WTC11 (cell line): ENCODE data around the gene WDFY3. TPM values are rescaled to one million over a fixed set of nuclear protein-coding genes. Genes with fewer than 3 reads are reported as not detected.
A peak's percentile ranks its signal among the peaks of the same experiment; 100 is the strongest.

ENCODE experiments used
- ATAC-seq: fragments of 200-7000 bp; cut with Tn5 transposase; 2 replicates; pipeline ENCODE4 v1.10.0; 2021; ENCODE audit warnings: mild to moderate bottlenecking, moderate library complexity
- CTCF ChIA-PET: fragments of 300-600 bp; sonication (Branson Sonifier 250); formaldehyde crosslinking; loops from one replicate; lab custom pipeline; 2021; ENCODE audit warnings: antibody characterized with exemption; lab: Charles Lee
- POLR2A ChIA-PET: fragments of 350-600 bp; sonication (Branson Sonifier 250); formaldehyde crosslinking; loops from one replicate; lab custom pipeline; 2021; ENCODE audit warnings: antibody characterized with exemption; lab: Charles Lee
- DNase-seq: peaks from one replicate; pipeline ENCODE4 v3.0.0; 2021; ENCODE audit warnings: low spot score
- H3K27ac Mint-ChIP-seq: 2 replicates; pipeline ENCODE4 v1.8.0; 2021; ENCODE audit warnings: mixed read lengths
- H3K27me3 Mint-ChIP-seq: 2 replicates; pipeline ENCODE4 v1.8.0; 2021; ENCODE audit warnings: low read depth, mild to moderate bottlenecking, moderate library complexity, mixed read lengths
- H3K36me3 Mint-ChIP-seq: 2 replicates; pipeline ENCODE4 v1.8.0; 2021; ENCODE audit warnings: mixed read lengths
- H3K4me1 Mint-ChIP-seq: 2 replicates; pipeline ENCODE4 v1.8.0; 2022; ENCODE audit warnings: mixed read lengths
- H3K4me3 Mint-ChIP-seq: 2 replicates; pipeline ENCODE4 v1.8.0; 2021; ENCODE audit warnings: mild to moderate bottlenecking, moderate library complexity, mixed read lengths
- H3K9me3 Mint-ChIP-seq: 2 replicates; pipeline ENCODE4 v1.8.0; 2021; ENCODE audit warnings: mixed read lengths
- CREM ChIP-seq: sonication (generic); formaldehyde crosslinking; IDR thresholded peaks from 2 replicates; pipeline ENCODE4 v1.8.1; 2022; ENCODE audit warnings: mild to moderate bottlenecking, missing genetic modification reagents, moderate library complexity
- FOXP1 ChIP-seq: sonication (generic); formaldehyde crosslinking; IDR thresholded peaks from 2 replicates; pipeline ENCODE4 v1.8.0; 2022; ENCODE audit warnings: missing genetic modification reagents, mild to moderate bottlenecking, moderate library complexity, borderline replicate concordance
- MYBL2 ChIP-seq: sonication (generic); formaldehyde crosslinking; IDR thresholded peaks from 2 replicates; pipeline ENCODE4 v1.8.1; 2023; ENCODE audit warnings: mild to moderate bottlenecking, moderate library complexity, missing genetic modification reagents
- NFYB ChIP-seq: sonication (generic); formaldehyde crosslinking; conservative IDR thresholded peaks from 2 replicates; pipeline ENCODE4 v1.8.0; 2022; ENCODE audit warnings: low read depth, missing genetic modification reagents
- NR3C1 ChIP-seq: sonication (generic); formaldehyde crosslinking; conservative IDR thresholded peaks from 2 replicates; pipeline ENCODE4 v1.8.1; 2023; ENCODE audit warnings: low read depth, mild to moderate bottlenecking, missing genetic modification reagents
- OVOL2 ChIP-seq: fragments of 250-450 bp; sonication (Bioruptor Pico); IDR thresholded peaks from 2 replicates; pipeline ENCODE4 v1.9.0; 2021; ENCODE audit warnings: mild to moderate bottlenecking, borderline replicate concordance
- TP53 ChIP-seq: sonication (generic); formaldehyde crosslinking; IDR thresholded peaks from 2 replicates; pipeline ENCODE4 v1.8.1; 2023; ENCODE audit warnings: mild to moderate bottlenecking, missing genetic modification reagents
- ZBTB21 ChIP-seq: sonication (generic); formaldehyde crosslinking; IDR thresholded peaks from 2 replicates; pipeline ENCODE4 v1.8.1; 2023; ENCODE audit warnings: mild to moderate bottlenecking, missing genetic modification reagents, borderline replicate concordance
- ZNF138 ChIP-seq: sonication (generic); formaldehyde crosslinking; conservative IDR thresholded peaks from 2 replicates; pipeline ENCODE4 v1.8.1; 2022; ENCODE audit warnings: mild to moderate bottlenecking, moderate library complexity, missing genetic modification reagents
- ZNF317 ChIP-seq: sonication (generic); formaldehyde crosslinking; IDR thresholded peaks from 2 replicates; pipeline ENCODE4 v1.8.1; 2023; ENCODE audit warnings: low read depth, mild to moderate bottlenecking, moderate library complexity, missing genetic modification reagents, borderline replicate concordance
- total RNA-seq: library from RNA; stranded (reverse); gene quantifications from 3 replicates; pipeline ENCODE4 v1.2.3, GENCODE V29; 2021
- TF ChIP-seq, protein P1 (sequence below): sonication (generic); formaldehyde crosslinking; IDR thresholded peaks from 2 replicates; pipeline ENCODE4 v1.8.1; 2023; ENCODE audit warnings: mild to moderate bottlenecking, missing genetic modification reagents
- TF ChIP-seq, protein P2 (sequence below): fragments of 250-450 bp; sonication (Bioruptor Pico); IDR thresholded peaks from 2 replicates; pipeline ENCODE4 v2.1.2; 2022; ENCODE audit warnings: mild to moderate bottlenecking, moderate library complexity
- TF ChIP-seq, protein P3 (sequence below): sonication (generic); formaldehyde crosslinking; IDR thresholded peaks from 2 replicates; pipeline ENCODE4 v1.8.1; 2023; ENCODE audit warnings: mild to moderate bottlenecking, missing genetic modification reagents, moderate library complexity
- TF ChIP-seq, protein P4 (sequence below): sonication (generic); formaldehyde crosslinking; IDR thresholded peaks from 2 replicates; pipeline ENCODE4 v1.8.0; 2023; ENCODE audit warnings: mild to moderate bottlenecking, missing genetic modification reagents
- TF ChIP-seq, protein P5 (sequence below): sonication (generic); formaldehyde crosslinking; conservative IDR thresholded peaks from 2 replicates; pipeline ENCODE4 v1.8.1; 2022; ENCODE audit warnings: mild to moderate bottlenecking, missing genetic modification reagents
- TF ChIP-seq, protein P6 (sequence below): sonication (generic); formaldehyde crosslinking; IDR thresholded peaks from 2 replicates; pipeline ENCODE4 v1.8.1; 2023; ENCODE audit warnings: mild to moderate bottlenecking, missing genetic modification reagents, moderate library complexity
- TF ChIP-seq, protein P7 (sequence below): fragments of 250-450 bp; sonication (Bioruptor Pico); IDR thresholded peaks from 2 replicates; pipeline ENCODE4 v1.9.0; 2021; ENCODE audit warnings: mild to moderate bottlenecking
- TF ChIP-seq, protein P8 (sequence below): sonication (generic); formaldehyde crosslinking; IDR thresholded peaks from 2 replicates; pipeline ENCODE4 v1.8.1; 2023; ENCODE audit warnings: mild to moderate bottlenecking, missing genetic modification reagents, borderline replicate concordance
- TF ChIP-seq, protein P9 (sequence below): sonication (generic); formaldehyde crosslinking; IDR thresholded peaks from 2 replicates; pipeline ENCODE4 v1.8.1; 2022; ENCODE audit warnings: mild to moderate bottlenecking, missing genetic modification reagents, moderate library complexity, borderline replicate concordance

The WDFY3 gene
- total RNA-seq, 1 experiment from 2014 or later, result 77.2 TPM

DNA sequence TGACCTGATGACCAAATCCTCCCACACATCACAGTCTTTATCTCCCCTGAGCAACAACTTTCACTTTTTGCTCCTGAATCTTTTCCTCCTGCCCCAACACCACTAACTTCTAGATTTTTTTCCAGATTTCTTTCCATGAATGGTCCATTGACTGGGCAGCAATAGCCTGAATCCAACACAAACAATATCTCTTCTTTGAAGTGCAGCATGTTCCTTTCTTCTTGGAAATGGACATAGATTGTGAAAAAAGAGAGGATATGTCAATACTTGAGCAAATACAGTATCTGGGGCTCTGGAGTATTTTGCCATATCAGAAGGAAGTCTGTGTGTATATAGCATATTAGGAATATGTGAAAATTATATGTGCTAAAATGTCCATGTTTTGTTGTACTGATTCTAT, 328.4 kb downstream of the WDFY3 start:
- Mint-ChIP-seq H3K36me3 (peaks cover 36% of the 10 kb centered on the region), H3K4me3 (no peak overlapping the region), H3K9me3 (no peaks in the 10 kb centered on the region), H3K27me3 (no peaks in the 10 kb centered on the region), H3K27ac (peak overlapping the region; percentile 35), H3K4me1 (peaks cover 18% of the 10 kb centered on the region)
- CTCF ChIA-PET, result no interaction called here
- ATAC-seq (no peak), DNase-seq (no peak)
- TF ChIP-seq TP53 (CRISPR knock-in tag), result no peak
- TF ChIP-seq, protein P1, sequence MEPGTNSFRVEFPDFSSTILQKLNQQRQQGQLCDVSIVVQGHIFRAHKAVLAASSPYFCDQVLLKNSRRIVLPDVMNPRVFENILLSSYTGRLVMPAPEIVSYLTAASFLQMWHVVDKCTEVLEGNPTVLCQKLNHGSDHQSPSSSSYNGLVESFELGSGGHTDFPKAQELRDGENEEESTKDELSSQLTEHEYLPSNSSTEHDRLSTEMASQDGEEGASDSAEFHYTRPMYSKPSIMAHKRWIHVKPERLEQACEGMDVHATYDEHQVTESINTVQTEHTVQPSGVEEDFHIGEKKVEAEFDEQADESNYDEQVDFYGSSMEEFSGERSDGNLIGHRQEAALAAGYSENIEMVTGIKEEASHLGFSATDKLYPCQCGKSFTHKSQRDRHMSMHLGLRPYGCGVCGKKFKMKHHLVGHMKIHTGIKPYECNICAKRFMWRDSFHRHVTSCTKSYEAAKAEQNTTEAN (CRISPR knock-in tag), result no peak
- POLR2A ChIA-PET, result no interaction called here

DNA sequence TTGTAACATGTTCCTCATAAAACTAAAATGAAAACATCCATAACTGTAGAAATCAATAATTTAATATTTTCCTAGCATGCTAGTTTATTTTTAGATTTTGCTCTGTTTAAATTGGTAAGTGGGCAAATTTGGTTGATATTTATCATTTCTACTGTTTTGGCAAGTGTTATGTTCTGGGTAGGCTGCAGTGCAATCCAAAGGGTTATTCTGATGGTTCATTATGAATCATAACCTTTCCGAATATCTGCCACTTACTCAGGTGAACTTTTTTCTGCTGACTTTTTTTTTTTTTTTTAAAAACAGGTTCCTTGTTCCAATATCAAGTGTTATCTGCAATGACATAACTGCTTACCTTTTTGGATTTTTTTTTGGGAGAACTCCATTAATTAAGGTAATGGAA, 331.5 kb downstream of the WDFY3 start:
- Mint-ChIP-seq H3K9me3 (no peaks in the 10 kb centered on the region), H3K4me3 (no peak overlapping the region), H3K27ac (no peak overlapping the region), H3K36me3 (peaks cover 26% of the 10 kb centered on the region), H3K4me1 (peaks cover 18% of the 10 kb centered on the region), H3K27me3 (no peaks in the 10 kb centered on the region)
- ChIA-PET CTCF (no interaction called here), POLR2A (interaction anchor here (0.7 kb wide), 1 partner anchor 53 kb away, joined by 3 read pairs; no protein-coding TSS in a partner anchor)
- no peak for ATAC-seq
- DNase-seq, result no peak
- TF ChIP-seq CREM (CRISPR knock-in tag) (no peak), MYBL2 (CRISPR knock-in tag) (no peak), ZNF317 (no peak), NFYB (CRISPR knock-in tag) (no peak), ZBTB21 (CRISPR knock-in tag) (no peak)
- TF ChIP-seq, protein P2, sequence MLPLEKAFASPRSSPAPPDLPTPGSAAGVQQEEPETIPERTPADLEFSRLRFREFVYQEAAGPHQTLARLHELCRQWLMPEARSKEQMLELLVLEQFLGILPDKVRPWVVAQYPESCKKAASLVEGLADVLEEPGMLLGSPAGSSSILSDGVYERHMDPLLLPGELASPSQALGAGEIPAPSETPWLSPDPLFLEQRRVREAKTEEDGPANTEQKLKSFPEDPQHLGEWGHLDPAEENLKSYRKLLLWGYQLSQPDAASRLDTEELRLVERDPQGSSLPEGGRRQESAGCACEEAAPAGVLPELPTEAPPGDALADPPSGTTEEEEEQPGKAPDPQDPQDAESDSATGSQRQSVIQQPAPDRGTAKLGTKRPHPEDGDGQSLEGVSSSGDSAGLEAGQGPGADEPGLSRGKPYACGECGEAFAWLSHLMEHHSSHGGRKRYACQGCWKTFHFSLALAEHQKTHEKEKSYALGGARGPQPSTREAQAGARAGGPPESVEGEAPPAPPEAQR (CRISPR knock-in tag), result no peak

DNA sequence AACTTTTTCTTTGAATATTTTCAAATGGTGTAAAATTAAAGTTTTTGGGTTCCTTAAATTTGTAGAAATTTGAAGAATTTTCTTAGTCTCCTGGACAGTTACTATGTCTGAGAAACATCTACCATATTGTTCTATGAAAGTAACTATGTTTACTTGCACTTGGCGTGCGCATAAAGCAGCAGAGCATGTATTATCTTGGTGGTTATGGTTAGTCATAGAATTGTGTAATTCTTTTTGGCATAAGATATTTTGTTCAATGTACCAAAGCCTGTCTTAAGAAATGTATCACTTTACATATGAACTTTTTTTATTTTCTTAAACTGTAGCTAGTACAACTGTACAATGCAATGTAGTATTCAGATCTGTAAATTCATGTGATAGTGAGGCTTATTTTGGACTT, 334.4 kb downstream of the WDFY3 start:
- H3K9me3 Mint-ChIP-seq, result no peaks in the 10 kb centered on the region
- H3K4me3 Mint-ChIP-seq, result no peak overlapping the region
- no peak for DNase-seq
- peaks cover 15% of the 10 kb centered on the region for H3K36me3 Mint-ChIP-seq
- ChIA-PET CTCF (no interaction called here), POLR2A (no interaction called here)
- H3K4me1 Mint-ChIP-seq, result peaks cover under 1% of the 10 kb centered on the region
- H3K27ac Mint-ChIP-seq, result no peak overlapping the region
- TF ChIP-seq MYBL2 (CRISPR knock-in tag) (no peak), ZNF138 (CRISPR knock-in tag) (no peak), FOXP1 (CRISPR knock-in tag) (no peak), NR3C1 (CRISPR knock-in tag) (no peak), OVOL2 (CRISPR knock-in tag) (no peak)
- TF ChIP-seq, protein P3, sequence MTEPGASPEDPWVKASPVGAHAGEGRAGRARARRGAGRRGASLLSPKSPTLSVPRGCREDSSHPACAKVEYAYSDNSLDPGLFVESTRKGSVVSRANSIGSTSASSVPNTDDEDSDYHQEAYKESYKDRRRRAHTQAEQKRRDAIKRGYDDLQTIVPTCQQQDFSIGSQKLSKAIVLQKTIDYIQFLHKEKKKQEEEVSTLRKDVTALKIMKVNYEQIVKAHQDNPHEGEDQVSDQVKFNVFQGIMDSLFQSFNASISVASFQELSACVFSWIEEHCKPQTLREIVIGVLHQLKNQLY (CRISPR knock-in tag), result no peak
- TF ChIP-seq, protein P4, sequence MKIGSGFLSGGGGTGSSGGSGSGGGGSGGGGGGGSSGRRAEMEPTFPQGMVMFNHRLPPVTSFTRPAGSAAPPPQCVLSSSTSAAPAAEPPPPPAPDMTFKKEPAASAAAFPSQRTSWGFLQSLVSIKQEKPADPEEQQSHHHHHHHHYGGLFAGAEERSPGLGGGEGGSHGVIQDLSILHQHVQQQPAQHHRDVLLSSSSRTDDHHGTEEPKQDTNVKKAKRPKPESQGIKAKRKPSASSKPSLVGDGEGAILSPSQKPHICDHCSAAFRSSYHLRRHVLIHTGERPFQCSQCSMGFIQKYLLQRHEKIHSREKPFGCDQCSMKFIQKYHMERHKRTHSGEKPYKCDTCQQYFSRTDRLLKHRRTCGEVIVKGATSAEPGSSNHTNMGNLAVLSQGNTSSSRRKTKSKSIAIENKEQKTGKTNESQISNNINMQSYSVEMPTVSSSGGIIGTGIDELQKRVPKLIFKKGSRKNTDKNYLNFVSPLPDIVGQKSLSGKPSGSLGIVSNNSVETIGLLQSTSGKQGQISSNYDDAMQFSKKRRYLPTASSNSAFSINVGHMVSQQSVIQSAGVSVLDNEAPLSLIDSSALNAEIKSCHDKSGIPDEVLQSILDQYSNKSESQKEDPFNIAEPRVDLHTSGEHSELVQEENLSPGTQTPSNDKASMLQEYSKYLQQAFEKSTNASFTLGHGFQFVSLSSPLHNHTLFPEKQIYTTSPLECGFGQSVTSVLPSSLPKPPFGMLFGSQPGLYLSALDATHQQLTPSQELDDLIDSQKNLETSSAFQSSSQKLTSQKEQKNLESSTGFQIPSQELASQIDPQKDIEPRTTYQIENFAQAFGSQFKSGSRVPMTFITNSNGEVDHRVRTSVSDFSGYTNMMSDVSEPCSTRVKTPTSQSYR (CRISPR knock-in tag), result no peak
- TF ChIP-seq, protein P5, sequence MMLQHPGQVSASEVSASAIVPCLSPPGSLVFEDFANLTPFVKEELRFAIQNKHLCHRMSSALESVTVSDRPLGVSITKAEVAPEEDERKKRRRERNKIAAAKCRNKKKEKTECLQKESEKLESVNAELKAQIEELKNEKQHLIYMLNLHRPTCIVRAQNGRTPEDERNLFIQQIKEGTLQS, result no peak
- TF ChIP-seq, protein P6, sequence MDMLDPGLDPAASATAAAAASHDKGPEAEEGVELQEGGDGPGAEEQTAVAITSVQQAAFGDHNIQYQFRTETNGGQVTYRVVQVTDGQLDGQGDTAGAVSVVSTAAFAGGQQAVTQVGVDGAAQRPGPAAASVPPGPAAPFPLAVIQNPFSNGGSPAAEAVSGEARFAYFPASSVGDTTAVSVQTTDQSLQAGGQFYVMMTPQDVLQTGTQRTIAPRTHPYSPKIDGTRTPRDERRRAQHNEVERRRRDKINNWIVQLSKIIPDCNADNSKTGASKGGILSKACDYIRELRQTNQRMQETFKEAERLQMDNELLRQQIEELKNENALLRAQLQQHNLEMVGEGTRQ (CRISPR knock-in tag), result no peak
- TF ChIP-seq, protein P7, sequence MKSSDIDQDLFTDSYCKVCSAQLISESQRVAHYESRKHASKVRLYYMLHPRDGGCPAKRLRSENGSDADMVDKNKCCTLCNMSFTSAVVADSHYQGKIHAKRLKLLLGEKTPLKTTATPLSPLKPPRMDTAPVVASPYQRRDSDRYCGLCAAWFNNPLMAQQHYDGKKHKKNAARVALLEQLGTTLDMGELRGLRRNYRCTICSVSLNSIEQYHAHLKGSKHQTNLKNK (CRISPR knock-in tag), result no peak
- TF ChIP-seq, protein P8, sequence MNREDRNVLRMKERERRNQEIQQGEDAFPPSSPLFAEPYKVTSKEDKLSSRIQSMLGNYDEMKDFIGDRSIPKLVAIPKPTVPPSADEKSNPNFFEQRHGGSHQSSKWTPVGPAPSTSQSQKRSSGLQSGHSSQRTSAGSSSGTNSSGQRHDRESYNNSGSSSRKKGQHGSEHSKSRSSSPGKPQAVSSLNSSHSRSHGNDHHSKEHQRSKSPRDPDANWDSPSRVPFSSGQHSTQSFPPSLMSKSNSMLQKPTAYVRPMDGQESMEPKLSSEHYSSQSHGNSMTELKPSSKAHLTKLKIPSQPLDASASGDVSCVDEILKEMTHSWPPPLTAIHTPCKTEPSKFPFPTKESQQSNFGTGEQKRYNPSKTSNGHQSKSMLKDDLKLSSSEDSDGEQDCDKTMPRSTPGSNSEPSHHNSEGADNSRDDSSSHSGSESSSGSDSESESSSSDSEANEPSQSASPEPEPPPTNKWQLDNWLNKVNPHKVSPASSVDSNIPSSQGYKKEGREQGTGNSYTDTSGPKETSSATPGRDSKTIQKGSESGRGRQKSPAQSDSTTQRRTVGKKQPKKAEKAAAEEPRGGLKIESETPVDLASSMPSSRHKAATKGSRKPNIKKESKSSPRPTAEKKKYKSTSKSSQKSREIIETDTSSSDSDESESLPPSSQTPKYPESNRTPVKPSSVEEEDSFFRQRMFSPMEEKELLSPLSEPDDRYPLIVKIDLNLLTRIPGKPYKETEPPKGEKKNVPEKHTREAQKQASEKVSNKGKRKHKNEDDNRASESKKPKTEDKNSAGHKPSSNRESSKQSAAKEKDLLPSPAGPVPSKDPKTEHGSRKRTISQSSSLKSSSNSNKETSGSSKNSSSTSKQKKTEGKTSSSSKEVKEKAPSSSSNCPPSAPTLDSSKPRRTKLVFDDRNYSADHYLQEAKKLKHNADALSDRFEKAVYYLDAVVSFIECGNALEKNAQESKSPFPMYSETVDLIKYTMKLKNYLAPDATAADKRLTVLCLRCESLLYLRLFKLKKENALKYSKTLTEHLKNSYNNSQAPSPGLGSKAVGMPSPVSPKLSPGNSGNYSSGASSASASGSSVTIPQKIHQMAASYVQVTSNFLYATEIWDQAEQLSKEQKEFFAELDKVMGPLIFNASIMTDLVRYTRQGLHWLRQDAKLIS (CRISPR knock-in tag), result no peak
- TF ChIP-seq, protein P9, sequence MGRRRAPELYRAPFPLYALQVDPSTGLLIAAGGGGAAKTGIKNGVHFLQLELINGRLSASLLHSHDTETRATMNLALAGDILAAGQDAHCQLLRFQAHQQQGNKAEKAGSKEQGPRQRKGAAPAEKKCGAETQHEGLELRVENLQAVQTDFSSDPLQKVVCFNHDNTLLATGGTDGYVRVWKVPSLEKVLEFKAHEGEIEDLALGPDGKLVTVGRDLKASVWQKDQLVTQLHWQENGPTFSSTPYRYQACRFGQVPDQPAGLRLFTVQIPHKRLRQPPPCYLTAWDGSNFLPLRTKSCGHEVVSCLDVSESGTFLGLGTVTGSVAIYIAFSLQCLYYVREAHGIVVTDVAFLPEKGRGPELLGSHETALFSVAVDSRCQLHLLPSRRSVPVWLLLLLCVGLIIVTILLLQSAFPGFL (CRISPR knock-in tag), result no peak
- ATAC-seq, result no peak
- no peaks in the 10 kb centered on the region for H3K27me3 Mint-ChIP-seq
